GM21825 (cell line): ENCODE results near the gene MTA2.
"Not testable (repeated sequence)": the region's sequence is repeated elsewhere in the genome, so short reads cannot be mapped to it uniquely, and the experiment has no call there.

Experiments
- ATAC-seq: cut with Tn5 transposase; IDR thresholded peaks from one replicate; pipeline ENCODE4 v1.9.1; 2021; ENCODE audit warnings: mild to moderate bottlenecking, moderate library complexity; ENCODE audit not compliant: unreplicated experiment

MTA2 gene

GRCh38 chr11:62593434-62594044 lies 8.1 kb downstream of the MTA2 start:
- ATAC-seq = no peak

- ATAC-seq = no peak
Observed at GRCh38 chr11:62592989-62593421, 8.7 kb downstream of the MTA2 start.

GRCh38 chr11:62592146-62592815 lies 9.4 kb downstream of the MTA2 start:
- ATAC-seq = peak; percentile 2

- ATAC-seq = peak; percentile 85
Observed at GRCh38 chr11:62591448-62592145, 10.1 kb downstream of the MTA2 start, which contains the start of gene TUT1. TUT1 (minus strand) TSS chr11:62591523; CDS start chr11:62591485, 38 bp downstream.

- no peak for ATAC-seq
Observed at GRCh38 chr11:62588966-62589637, 12.6 kb downstream of the MTA2 start.

GRCh38 chr11:62585356-62585755 lies 16.3 kb downstream of the MTA2 start:
- ATAC-seq = not testable (repeated sequence)

GRCh38 chr11:62581735-62582134 lies 19.9 kb downstream of the MTA2 start:
- not testable (repeated sequence) for ATAC-seq

- ATAC-seq = no peak
Observed at GRCh38 chr11:62580959-62581715, 20.5 kb downstream of the MTA2 start.

- no peak for ATAC-seq
Observed at GRCh38 chr11:62579252-62579651, 22.4 kb downstream of the MTA2 start.

- ATAC-seq = no peak
Observed at GRCh38 chr11:62578541-62578940, 23.1 kb downstream of the MTA2 start.

- ATAC-seq = no peak
Observed at GRCh38 chr11:62577046-62577714, 24.5 kb downstream of the MTA2 start.

- no peak for ATAC-seq
Observed at GRCh38 chr11:62575837-62576236, 25.8 kb downstream of the MTA2 start.

GRCh38 chr11:62575156-62575555 lies 26.5 kb downstream of the MTA2 start:
- ATAC-seq = no peak

GRCh38 chr11:62574363-62575071 lies 27.1 kb downstream of the MTA2 start:
- no peak for ATAC-seq

GRCh38 chr11:62573592-62574362 lies 27.9 kb downstream of the MTA2 start, which contains the start of gene EEF1G:
EEF1G (minus strand) TSS chr11:62573891; CDS start chr11:62573842, 49 bp downstream.
- ATAC-seq = peak; percentile 83

GRCh38 chr11:62573006-62573591 lies 28.6 kb downstream of the MTA2 start:
- no peak for ATAC-seq

GRCh38 chr11:62572431-62572830 lies 29.2 kb downstream of the MTA2 start:
- no peak for ATAC-seq

GRCh38 chr11:62571493-62571892 lies 30.2 kb downstream of the MTA2 start:
- ATAC-seq = not testable (repeated sequence)
